NCI-H2107 treated with DMSO at 0.1 percent for 48 hours (cell line): ENCODE measurements around the gene GNB3.
"Not testable (repeated sequence)": the region's sequence is repeated elsewhere in the genome, so short reads cannot be mapped to it uniquely, and the experiment has no call there.

Experiments used
- DNase-seq: peaks from one replicate; lab custom pipeline; 2025; ENCODE audit not compliant: unreplicated experiment; lab: John Stamatoyannopoulos, UW

Gene GNB3

DNA sequence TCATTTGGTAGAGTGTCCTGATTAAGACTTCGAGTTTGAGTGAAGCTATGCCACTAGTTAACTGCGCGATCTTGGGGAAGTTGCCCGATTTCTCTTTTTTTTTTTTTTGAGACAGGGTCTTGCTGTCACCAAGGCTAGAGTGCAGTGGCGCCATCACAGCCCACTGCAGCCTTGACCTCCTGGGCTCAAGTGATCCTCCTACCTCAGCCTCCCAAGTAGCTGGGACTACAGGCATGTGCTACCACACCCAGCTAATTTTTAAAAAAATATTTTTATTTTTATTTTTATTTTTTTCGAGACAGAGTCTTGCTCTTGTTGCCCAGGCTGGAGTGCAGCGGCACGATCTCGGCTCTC is 33.3 kb downstream of the GNB3 start:
- DNase-seq = not testable (repeated sequence)

DNA sequence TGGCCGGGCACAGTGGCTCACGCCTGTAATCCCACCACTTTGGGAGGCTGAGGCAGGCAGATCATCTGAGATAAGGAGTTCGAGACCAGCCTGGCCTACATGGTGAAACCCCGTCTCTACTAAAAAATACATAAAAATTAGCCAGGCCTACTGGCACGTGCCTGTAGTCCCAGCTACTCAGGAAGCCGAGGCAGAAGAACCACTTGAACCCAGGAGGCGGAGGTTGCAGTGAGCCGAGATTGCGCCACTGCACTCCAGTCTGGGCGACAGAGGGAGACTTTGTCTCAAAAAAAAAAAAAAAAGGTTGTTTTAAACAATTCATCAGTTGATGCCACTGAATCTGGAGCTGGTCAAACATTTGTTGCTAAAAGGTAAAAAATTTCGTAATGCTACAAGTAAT is 39.1 kb downstream of the GNB3 start:
- DNase-seq = not testable (repeated sequence)

DNA sequence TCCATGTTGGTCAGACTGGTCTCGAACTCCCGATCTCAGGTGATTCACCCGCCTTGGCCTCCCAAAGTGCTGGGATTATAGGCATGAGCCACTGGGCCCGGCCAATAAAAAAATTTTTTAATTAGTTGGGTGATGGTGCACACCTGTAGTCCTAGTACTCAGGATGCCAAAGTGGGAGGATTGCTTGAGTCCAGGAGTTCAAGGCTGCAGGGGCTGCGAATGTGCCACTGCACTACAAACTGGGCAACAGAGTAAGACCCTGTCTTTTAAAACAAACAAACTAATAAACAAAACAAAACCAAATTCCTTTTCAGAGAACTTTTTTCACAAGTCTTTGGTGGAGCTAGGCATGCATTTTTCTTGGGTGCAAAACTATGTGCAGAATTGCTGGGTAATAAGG is 42.5 kb downstream of the GNB3 start:
- no peak for DNase-seq

DNA sequence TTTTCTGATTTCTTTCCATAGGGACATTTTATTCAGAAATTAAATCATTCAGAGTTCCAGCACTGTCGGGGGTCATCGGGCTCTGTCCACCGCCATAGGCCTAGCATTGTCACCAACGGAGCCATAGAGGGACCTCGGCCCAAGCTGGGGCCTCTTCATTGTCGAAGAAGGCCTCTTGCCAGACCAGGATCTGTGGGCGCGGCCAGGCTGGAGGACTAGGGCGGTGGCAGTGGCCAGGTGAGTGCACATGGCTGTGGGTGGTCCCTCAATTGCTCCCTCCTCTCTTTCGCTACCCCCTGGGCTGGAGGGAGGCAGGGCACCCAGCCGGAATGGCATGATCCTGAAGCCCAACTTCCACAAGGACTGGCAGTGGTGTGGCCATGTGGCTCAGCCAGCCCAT is 43.0 kb downstream of the GNB3 start:
- DNase-seq = no peak

DNA sequence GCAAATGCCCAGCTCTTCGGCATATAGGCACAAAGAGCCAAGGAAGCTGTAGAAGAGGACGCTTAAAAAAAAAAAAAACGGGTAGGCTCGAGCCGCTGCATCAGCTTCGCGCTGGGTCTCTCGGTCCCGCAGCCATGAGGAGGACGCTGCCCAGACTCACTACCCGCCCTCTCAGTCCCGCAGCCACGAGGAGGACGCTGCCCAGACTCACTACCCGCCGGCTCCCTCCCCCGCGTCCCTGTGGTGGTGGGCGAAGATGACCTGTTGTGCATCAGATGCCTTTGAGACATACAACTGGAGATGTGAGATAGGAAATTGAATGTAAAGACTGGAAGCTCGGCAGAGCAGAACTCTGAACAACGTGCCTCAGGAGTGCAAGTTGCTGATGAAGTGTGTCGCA is 43.8 kb downstream of the GNB3 start:
- no peak for DNase-seq

DNA sequence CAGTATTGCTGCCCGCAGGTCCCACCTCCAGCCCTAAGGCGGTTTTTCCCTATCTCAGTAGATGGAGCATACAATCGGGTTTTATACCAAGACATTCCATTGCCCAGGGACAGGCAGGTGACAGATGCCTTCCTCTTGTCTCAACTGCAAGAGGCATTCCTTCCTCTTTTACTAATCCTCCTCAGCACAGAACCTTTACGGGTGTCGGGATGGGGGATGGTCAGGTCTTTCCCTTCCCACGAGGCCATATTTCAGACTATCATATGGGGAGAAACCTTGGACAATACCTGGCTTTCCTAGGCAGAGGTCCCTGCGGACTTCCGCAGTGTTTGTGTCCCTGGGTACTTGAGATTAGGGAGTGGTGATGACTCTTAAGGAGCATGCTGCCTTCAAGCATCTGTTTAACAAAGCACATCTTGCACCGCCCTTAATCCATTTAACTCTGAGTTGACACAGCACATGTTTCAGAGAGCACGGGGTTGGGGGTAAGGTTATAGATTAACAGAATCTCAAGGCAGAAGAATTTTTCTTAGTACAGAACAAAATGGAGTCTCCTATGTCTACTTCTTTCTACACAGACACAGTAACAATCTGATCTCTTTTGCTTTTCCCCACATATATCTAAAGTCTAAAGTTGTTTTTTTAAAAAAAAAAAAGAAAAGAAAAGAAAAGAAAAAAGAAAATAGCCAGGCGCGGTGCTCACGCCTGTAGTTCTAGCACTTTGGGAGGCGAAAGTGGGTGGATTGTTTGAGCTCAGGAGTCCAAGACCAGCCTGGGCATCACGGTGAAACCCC is 45.7 kb downstream of the GNB3 start:
- DNase-seq = not testable (repeated sequence)

DNA sequence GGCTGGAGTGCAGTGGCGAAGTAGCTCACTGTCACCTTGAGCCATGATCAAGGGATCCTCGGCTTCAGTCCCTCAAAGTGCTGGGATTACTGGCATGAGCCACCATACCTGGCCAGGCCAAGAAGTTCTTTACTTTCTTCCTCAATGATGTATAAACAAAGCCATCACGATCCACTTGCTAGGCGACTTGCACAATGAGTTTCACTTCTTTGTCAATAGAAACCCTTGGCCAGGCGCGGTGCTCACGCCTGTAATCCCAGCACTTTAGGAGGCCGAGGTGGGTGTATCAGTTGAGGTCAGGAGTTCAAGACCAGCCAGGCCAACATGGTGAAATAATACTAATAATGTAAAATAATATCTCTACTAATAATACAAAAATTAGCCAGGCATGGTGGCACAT is 46.7 kb downstream of the GNB3 start:
- no peak for DNase-seq

DNA sequence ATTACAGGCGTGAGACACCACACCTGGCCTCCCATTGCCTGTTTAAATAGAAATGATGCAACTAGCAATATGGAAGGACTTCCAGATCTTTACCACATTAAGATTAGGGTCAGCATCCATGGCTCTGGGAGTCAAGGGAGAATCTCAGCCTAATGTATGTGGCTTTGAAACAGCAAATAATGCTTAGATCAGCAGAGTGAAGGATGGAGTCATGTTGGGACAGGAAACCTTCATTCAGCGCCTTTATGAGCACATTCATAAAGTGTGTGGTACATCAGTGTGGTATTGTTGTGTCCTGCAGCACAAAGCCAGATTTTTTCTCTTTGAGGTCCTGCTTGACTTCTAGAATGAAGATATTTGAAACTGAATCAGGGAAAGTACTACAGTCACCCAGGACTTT is 47.6 kb downstream of the GNB3 start:
- DNase-seq = no peak

DNA sequence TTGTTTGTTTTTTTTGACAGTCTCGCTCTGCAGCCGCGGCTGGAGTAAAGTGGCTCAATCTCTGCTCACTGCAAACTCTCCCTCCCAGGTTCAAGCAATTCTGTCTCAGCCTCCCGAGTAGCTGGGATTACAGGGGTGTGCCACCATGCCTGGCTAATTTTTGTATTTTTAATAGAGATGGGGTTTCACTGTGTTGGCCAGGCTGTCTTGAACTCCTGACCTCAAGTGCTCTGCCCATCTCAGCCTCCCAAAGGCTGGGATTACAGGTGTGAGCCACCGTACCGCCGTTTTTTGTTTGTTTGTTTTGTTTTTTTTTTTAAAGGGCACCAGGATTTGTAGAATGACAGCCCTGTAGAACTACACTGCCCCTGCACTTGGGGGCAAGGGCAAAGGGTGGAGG is 48.1 kb downstream of the GNB3 start:
- not testable (repeated sequence) for DNase-seq

DNA sequence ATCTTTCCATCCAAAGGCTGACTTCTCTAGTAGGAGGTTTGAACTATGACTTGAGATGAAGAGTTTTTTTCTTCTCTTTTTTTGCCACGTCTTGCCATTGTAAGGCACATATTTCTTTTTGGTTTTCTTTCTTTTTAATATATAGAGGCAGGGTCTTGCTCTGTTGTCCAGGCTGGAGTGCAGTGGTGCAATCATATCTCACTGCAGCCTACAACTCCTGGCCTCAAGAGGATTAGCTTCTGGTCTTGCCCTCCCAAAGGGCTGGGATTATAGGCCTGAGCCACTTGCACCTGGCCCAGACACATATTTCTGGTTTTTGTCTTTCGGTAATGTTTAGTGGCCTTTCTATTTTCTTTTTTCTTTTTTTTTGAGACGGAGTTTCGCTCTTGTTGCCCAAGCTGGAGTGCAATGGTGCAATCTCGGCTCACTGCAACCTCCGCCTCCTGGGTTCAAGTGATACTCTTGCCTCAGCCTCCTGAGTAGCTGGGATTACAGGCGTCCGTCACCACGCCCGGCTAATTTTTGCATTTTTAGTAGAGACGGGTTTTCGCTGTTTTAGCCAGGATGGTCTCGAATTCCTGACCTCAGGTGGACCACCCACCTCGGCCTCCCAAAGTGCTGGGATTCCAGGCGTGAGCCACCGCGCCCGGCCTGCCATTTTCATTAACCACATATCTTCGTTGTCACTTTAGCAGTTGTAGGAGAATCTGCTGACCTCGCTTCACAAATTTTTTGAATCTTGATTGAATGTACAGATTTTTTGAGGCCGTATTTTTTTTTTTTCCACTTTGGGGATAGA is 49.2 kb downstream of the GNB3 start:
- not testable (repeated sequence) for DNase-seq

DNA sequence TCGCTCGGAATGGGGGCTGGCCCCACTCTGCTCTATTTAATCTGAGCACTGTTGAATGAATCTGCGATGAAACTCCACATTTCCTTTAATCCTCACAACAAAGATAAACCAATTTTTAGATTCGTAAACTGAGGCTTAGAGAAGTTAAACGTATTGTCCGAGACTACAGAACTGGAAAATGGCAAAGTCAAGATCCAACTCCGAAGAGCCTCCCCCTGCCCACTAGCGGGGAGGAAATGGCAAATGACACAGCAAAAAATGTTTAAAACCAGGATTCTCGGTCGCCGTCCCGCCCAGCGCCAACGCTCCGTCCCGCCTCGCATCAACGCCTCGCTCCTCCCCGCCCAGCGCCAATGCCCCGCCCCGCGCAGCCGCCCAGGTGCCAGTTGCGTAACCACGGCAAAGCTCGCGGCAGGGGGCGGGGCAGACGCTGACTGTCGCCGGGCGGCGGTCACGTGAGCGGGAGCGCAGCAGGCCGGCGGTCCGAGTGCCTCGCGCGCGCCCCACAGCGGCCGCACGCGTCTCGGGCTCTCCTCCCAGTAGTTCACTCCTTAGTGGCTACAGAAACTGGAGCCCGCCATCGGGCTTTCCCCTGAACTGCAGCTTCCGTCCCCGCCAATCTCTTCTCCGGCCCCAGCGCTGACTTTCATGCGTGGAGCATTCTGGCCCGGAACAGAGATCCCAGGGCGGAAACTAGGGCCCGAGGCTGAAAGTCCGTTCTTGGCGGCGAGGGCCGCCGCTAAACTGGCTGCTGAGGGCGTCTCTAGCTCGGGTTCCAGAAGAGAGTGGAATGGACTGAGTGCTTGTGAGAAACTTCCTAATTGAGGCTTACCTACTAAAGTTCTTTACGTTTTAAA is 50.3 kb downstream of the GNB3 start:
- peak; percentile 95 for DNase-seq

DNA sequence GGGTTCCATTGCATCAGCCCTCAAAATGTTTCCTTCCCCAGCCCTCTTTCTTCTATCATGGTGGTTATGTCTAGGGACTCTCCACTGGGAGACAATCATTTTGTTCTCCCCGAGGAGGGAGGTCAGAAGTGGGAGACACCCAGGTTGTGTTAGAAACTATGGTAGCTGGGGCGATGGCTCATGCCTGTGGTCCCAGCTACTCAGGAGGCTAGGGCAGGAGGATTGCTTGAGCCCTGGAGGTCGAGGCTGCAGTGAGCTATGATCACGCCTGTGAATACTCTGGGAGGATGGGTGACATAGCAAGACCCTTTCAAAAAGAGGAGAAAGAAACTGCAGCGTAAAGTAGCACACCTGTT is 50.9 kb downstream of the GNB3 start:
- DNase-seq = no peak

DNA sequence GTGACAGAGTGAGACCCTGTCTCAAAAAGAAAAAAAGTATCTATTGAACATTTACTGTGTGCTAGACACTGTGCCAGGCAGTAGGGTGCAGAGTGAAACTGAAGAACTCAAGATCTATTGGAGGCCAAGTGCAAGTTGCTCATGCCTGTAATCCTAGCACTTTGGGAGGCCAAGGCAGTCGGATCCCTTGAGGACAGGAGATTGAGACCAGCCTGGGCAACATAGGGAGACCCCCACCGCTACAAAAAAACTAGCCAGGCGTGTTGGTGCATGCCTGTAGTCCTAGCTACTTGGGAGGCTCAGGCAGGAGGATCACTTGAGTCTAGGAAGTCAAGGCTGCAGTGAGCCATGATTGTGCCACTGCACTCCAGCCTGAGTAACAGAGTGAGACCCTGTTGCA is 52.0 kb downstream of the GNB3 start:
- DNase-seq = not testable (repeated sequence)

DNA sequence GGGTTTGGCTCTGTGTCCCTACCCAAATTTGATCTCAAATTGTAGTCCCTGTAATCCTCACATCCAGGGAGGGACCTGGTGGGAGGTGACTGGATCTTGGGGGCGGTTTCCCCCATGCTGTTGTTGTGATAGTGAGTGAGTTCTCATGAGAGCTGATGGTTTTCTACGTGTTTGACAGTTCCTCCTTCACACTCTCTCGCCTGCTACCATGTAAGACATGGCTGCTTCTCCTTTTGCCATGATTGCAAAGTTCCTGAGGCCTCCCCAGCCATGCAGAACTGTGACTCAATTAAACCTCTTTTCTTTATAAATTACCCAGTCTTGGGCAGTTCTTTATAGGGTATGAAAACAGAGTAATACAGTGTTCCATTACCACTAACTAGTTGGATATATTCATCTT is 53.6 kb downstream of the GNB3 start:
- no peak for DNase-seq
